Upper lobe of left lung (tissue), 6 donors: ENCODE data around the gene CNTD1. TPM values are rescaled to one million over a fixed set of nuclear protein-coding genes. Genes with fewer than 3 reads are reported as not detected.

Experiments used
- ATAC-seq, 2 donors: fragments of 200-7000 bp; cut with Tn5 transposase; one replicate each; pipeline ENCODE4 v1.9.1; 2022; ENCODE audit warnings: mild to moderate bottlenecking in 2 of 2, moderate library complexity in 2 of 2; ENCODE audit not compliant: low FRiP score in 2 of 2
- DNase-seq, 2 donors: peaks; one replicate each; pipeline ENCODE4 v3.0.0-alpha.2; 2019 to 2020
- H3K27ac ChIP-seq, 4 donors: fragments of 200-600 bp; sonication (generic); one replicate each; pipeline ENCODE4 v1.5.1; 2016 to 2019
- H3K27me3 ChIP-seq, 4 donors: fragments of 200-600 bp; sonication (generic); one replicate each; pipeline ENCODE4 v1.5.1; 2017 to 2019
- H3K36me3 ChIP-seq, 4 donors: fragments of 200-600 bp; sonication (generic); one replicate each; pipeline ENCODE4 v1.5.1; 2016 to 2019
- H3K4me1 ChIP-seq, 4 donors: fragments of 200-600 bp; sonication (generic); one replicate each; pipeline ENCODE4 v1.5.1; 2018 to 2019
- H3K4me3 ChIP-seq, 4 donors: fragments of 200-600 bp; sonication (generic); one replicate each; pipeline ENCODE4 v1.5.1; 2017 to 2019; ENCODE audit warnings: mild to moderate bottlenecking in 2 of 4, moderate library complexity in 1 of 4
- H3K9me3 ChIP-seq, 4 donors: fragments of 200-600 bp; sonication (generic); one replicate each; pipeline ENCODE4 v1.5.1; 2018 to 2019
- CTCF ChIP-seq, 6 experiments: fragments of 450-650 bp in 4 of 6; fragments of 200-600 bp in 2 of 6; sonication (generic) in 2 of 6; IDR thresholded peaks; one replicate each; pipeline ENCODE4 v1.5.1; 2016 to 2019; ENCODE audit warnings: antibody characterized with exemption in 6 of 6
- EP300 ChIP-seq, 4 donors: sonication (generic); formaldehyde crosslinking; IDR thresholded peaks; one replicate each; pipeline ENCODE4 v1.5.1; 2017; ENCODE audit warnings: antibody characterized with exemption in 4 of 4, control low read depth in 2 of 4
- POLR2A ChIP-seq, 4 donors: fragments of 450-650 bp; IDR thresholded peaks; one replicate each; pipeline ENCODE4 v1.5.1; 2016 to 2017; ENCODE audit warnings: antibody characterized with exemption in 4 of 4, mild to moderate bottlenecking in 2 of 4
- POLR2AphosphoS5 ChIP-seq, 2 donors: sonication (generic); formaldehyde crosslinking; IDR thresholded peaks; one replicate each; pipeline ENCODE4 v1.5.1; 2017; ENCODE audit warnings: antibody characterized with exemption in 2 of 2
- WGBS, 2 donors: methylation state at CpG; one replicate each; pipeline ENCODE4 v1.1.5; 2017 to 2018; 5-methylcytosine and 5-hydroxymethylcytosine counted together
- total RNA-seq, 6 donors: library from RNA; depleted of rRNA in 4 of 6; stranded (reverse); fragments of >200 nt in 4 of 6; gene quantifications; one replicate each; pipeline versions ENCODE4 v1.1.0 to v1.2.1, GENCODE V29; 2016 to 2021
- donor health status: DM: no; HTN: no; CAD: no; lungs with moderate emphysema.
- donor health status: DM: no; HTN: yes; CAD: no; lungs with severe emphysema.

CNTD1 gene
- total RNA-seq, 6 donors from 2014 or later, result 0.22 to 1.2 (median 0.39) TPM; not detected in 1

- WGBS, 2 donors, result 95 to 97% methylated on average over 9 to 12 of the region's 12 CpGs
- H3K27ac ChIP-seq, result peak overlapping the region; percentile 57 to 77 (median 74)
These were observed 46.9 kb downstream of the CNTD1 start for GRCh38 chr17:42845556-42845917.

GRCh38 chr17:42845918-42846593, 47.4 kb downstream of the CNTD1 start:
- H3K27ac ChIP-seq, result peak overlapping the region; percentile 57 to 77 (median 74)
- peak in 1 of 2 donors; percentile 32 for ATAC-seq

More at GRCh38 chr17:42845556-42845917, 46.9 kb downstream of the CNTD1 start:
- no peaks in the 10 kb centered on the region for H3K9me3 ChIP-seq
- peaks cover 7 to 55% (median 44%) of the 10 kb centered on the region in 4 donors for H3K36me3 ChIP-seq
- ATAC-seq, result no peak
- no peak for TF ChIP-seq POLR2AphosphoS5 (IDR thresholded peaks at IDR 0.05)
- no peak for TF ChIP-seq CTCF (IDR thresholded peaks at IDR 0.05)
- no peak for TF ChIP-seq EP300 (IDR thresholded peaks at IDR 0.05)
- TF ChIP-seq POLR2A (IDR thresholded peaks at IDR 0.05), result no peak
- no peak for DNase-seq
- no peaks in the 10 kb centered on the region for H3K27me3 ChIP-seq
- H3K4me3 ChIP-seq, result no peak overlapping the region
- H3K4me1 ChIP-seq, result peaks cover 37 to 55% (median 44%) of the 10 kb centered on the region in 4 donors

GRCh38 chr17:42846594-42847280, 48.1 kb downstream of the CNTD1 start:
- peak overlapping the region; percentile 57 to 77 (median 74) for H3K27ac ChIP-seq
- no peak overlapping the region for H3K4me3 ChIP-seq
- H3K36me3 ChIP-seq, result peaks cover 6 to 44% (median 33%) of the 10 kb centered on the region in 4 donors
- TF ChIP-seq CTCF (IDR thresholded peaks at IDR 0.05) (no peak), POLR2AphosphoS5 (IDR thresholded peaks at IDR 0.05) (peak; percentile 55 to 57), POLR2A (IDR thresholded peaks at IDR 0.05) (no peak), EP300 (IDR thresholded peaks at IDR 0.05) (peak in 1 of 4 donors; percentile 62)
- H3K9me3 ChIP-seq, result no peaks in the 10 kb centered on the region
- H3K4me1 ChIP-seq, result peaks cover 37 to 55% (median 45%) of the 10 kb centered on the region in 4 donors
- WGBS, 2 donors, result 62 to 66% methylated on average over 7 to 9 of the region's 9 CpGs
- peak in 1 of 2 donors; percentile 50 for DNase-seq
- H3K27me3 ChIP-seq, result no peaks in the 10 kb centered on the region
- ATAC-seq, result peak in 1 of 2 donors; percentile 31

More at GRCh38 chr17:42845918-42846593, 47.4 kb downstream of the CNTD1 start:
- Histone ChIP-seq H3K36me3 (peaks cover 6 to 51% (median 39%) of the 10 kb centered on the region in 4 donors), H3K9me3 (no peaks in the 10 kb centered on the region), H3K4me3 (no peak overlapping the region), H3K4me1 (peaks cover 37 to 55% (median 45%) of the 10 kb centered on the region in 4 donors), H3K27me3 (no peaks in the 10 kb centered on the region)
- no peak for DNase-seq
- 55 to 56% methylated on average over 7 of the region's 7 CpGs for WGBS, 2 donors
- TF ChIP-seq POLR2AphosphoS5 (IDR thresholded peaks at IDR 0.05), result no peak

- WGBS, 2 donors, result 78 to 91% methylated on average over 3 of the region's 3 CpGs
These were observed 49.4 kb downstream of the CNTD1 start for GRCh38 chr17:42848093-42848492.

More at GRCh38 chr17:42848093-42848492, 49.4 kb downstream of the CNTD1 start:
- no peak overlapping the region for H3K4me3 ChIP-seq
- no peaks in the 10 kb centered on the region for H3K9me3 ChIP-seq
- H3K4me1 ChIP-seq, result peaks cover 37 to 55% (median 45%) of the 10 kb centered on the region in 4 donors
- no peaks in the 10 kb centered on the region for H3K27me3 ChIP-seq
- ATAC-seq, result no peak
- TF ChIP-seq EP300 (IDR thresholded peaks at IDR 0.05) (no peak), POLR2A (IDR thresholded peaks at IDR 0.05) (no peak), CTCF (IDR thresholded peaks at IDR 0.05) (no peak), POLR2AphosphoS5 (IDR thresholded peaks at IDR 0.05) (no peak)
- no peak for DNase-seq
- peaks cover under 1 to 31% (median 20%) of the 10 kb centered on the region in 4 donors for H3K36me3 ChIP-seq
- peak overlapping the region in 1 of 4 donors; percentile 77 for H3K27ac ChIP-seq
